Head of caudate nucleus (tissue), 42 donors: ENCODE data around the gene KIAA2012.

ENCODE experiments used
- DNase-seq, 42 donors: peaks; one replicate each; pipeline versions ENCODE4 v3.0.0 to v3.0.0-alpha.2; 2020 to 2021; ENCODE audit warnings: mixed read lengths in 7 of 42
- intact Hi-C: fragments of 100-400 bp; cut with DNase I; formaldehyde crosslinking; loops from one replicate; pipeline ENCODE4 v1.15.0; 2022

KIAA2012 gene

DNA sequence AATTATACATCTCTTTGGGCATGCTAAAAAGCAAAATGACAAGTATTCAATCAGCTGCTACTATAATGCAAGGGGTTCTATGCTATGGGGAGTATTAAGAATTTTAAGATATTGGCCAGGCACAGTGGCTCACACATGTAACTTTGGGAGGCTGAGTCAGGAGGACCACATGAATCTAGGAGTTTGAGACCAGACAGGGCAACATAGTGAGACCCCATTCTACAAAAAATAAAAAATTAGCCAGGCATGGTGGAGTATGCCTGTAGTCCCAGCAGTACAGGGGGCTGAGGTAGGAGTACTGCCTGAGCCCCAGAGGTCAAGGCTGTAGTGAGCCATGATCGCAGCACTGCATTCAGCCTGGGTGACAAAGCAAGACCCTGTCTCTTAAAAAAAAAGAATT is 5.5 kb upstream of the KIAA2012 start:
- intact Hi-C loops = no loop called here

DNA sequence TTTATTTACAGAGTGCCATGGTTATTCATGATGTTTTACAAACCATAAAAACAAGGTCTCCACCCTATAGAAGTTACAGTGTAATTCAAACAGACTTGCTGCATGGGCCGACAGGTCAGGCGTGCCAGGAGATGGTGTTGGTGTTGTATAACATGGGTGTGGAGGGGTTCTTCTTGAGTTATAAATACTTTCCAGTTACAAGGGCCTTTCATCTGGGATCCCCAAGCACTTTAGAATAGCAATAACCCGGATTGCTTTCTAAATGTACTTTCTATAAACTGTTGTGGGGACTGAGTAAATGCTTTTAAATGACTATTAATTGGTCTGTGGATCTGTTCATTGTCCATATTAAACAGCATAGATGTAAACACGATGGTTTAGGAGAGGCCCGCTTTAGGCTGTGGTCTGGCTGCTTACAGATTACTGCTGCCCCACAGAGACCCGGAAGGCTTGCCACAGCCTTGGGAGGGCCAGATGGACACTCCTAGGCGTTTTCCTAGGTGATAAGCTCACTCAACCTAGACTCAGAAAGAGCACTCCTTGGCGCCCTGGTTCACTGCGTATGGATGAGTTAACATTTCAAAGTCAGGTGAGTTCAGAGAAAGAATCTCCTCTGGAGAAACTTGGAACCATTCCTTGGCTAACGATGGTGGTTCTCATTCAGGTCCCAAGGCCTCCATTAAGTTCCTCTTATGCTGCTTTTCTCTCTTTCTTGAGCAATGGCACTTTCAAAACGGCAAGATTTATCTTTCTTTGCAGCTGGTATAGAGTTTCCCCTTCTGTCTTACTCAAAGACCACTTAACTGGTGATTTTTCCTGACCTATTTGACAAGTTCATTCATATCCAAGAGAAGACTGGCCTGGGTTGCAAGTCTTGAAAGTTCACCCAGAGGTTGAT is 3.6 kb upstream of the KIAA2012 start:
- intact Hi-C loops = no loop called here
- no peak for DNase-seq

More for the DNA sequence above, 5.5 kb upstream of the KIAA2012 start:
- DNase-seq = no peak

GRCh38 chr2:202071107-202071506 is 1.9 kb upstream of the KIAA2012 start:
- intact Hi-C loops = no loop called here

GRCh38 chr2:202072226-202072625 is 829 bp upstream of the KIAA2012 start:
- DNase-seq = no peak
- intact Hi-C loops = no loop called here

More at GRCh38 chr2:202071107-202071506, 1.9 kb upstream of the KIAA2012 start:
- no peak for DNase-seq

DNA sequence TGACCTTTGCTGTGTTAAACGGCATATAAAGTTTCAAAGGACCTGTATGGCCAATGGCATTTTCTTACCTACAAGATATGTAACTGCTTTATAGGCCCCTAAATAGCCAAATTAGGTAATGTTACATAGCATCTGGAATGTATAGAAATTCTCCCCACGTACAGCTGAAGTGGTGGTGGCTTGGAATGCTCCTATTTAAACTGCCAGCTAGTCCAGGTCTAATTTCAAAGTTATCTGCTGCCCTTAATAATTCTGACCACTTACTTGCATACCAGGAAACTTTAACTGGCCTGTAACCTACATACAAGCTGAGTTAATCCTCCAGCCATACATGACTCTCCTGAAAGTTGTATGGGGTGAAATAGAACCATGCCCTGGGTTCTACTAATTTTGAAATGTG is 1.3 kb downstream of the KIAA2012 start:
- DNase-seq = no peak
- intact Hi-C loops = no loop called here

GRCh38 chr2:202079310-202079709 is 6.3 kb downstream of the KIAA2012 start:
- DNase-seq = no peak
- intact Hi-C loops = no loop called here

DNA sequence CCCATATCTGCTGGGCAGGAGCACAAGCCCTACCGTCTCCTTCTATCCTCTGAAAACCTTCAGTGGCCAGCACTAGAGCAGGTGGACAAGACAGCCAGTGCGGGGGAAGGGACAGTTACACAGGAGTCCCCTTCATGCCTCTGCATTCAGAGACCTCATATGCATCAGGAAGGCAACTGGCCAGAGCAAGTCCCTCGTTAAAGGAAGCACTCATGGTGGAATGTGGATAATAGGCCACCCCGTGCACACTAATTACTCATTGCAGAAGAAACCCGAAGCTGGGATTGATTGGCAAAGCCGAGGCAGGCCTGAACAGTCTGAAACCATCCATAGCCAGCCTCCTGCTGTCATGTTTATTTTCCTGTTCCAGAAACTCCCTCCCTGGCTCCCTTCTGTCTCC is 11.2 kb downstream of the KIAA2012 start:
- intact Hi-C loops = no loop called here
- DNase-seq = no peak

- no peak for DNase-seq
- intact Hi-C loops = no loop called here
Observed at GRCh38 chr2:202088777-202089176, 15.7 kb downstream of the KIAA2012 start.

- DNase-seq = no peak
- intact Hi-C loops = no loop called here
Observed at GRCh38 chr2:202090530-202090929, 17.5 kb downstream of the KIAA2012 start.

DNA sequence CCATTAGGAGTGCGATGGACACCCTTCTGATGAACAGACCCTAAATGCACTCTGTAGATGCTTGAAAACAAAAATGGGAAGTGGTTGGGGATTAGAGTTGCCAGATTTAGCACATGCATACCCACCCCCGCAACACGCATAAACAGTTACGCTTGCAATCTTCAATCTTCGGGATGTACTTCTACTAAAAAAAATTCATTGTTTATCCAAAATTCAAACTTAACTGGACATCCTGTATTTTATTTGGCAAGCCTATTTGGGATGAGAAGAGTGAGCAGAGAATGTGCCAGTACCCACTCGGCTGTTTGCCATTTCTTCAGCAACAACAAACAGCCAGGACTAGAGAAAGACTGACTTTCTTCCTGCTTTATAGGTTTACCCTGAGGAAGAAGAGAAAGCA is 18.4 kb downstream of the KIAA2012 start:
- intact Hi-C loops = no loop called here
- no peak for DNase-seq

DNA sequence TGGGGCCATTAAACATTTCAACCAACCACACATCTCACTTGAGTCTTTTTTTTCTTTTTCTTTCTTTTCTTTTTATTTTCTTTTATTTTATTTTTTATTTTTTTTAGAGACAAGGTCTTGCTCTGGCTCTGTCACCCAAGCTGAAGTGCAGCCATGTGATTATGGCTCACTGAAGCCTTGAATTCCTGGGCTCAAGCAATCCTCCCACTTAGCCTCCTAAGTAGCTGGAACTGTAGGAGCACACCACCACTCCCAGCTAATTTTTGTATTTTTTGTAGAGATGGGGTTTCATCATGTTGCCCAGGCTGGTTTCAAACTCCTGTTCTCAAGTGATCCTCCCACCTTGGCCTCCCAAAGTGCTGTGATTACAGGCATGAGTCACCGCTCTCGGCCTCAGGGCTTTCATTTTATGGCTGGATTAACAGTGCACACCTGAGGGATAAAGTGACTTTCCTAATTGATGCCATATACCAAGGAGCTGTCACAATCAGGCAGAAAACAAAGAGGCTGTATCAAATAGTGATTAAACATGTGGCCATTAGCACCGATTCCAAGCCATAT is 21.5 kb downstream of the KIAA2012 start:
- no peak for DNase-seq
- intact Hi-C loops = no loop called here

DNA sequence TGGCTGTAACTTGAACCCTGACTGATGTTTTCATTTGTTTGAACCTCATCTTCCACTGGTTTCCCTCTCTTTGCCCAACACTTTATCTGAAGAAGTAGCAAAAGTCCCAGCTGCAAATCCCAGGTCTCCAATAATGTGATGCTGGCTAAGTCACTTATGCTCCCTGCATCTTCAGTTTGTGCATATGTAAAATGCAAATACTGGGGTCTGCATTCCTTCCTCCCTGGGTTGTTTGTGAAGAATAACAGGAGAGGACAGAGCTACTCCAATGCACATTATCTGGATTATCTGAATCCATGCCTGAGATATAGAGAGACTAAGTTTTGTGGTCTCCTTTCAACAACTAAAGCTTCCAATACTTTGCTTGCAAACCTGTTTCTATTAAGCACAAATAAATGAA is 22.2 kb downstream of the KIAA2012 start:
- intact Hi-C loops = no loop called here
- DNase-seq = no peak

DNA sequence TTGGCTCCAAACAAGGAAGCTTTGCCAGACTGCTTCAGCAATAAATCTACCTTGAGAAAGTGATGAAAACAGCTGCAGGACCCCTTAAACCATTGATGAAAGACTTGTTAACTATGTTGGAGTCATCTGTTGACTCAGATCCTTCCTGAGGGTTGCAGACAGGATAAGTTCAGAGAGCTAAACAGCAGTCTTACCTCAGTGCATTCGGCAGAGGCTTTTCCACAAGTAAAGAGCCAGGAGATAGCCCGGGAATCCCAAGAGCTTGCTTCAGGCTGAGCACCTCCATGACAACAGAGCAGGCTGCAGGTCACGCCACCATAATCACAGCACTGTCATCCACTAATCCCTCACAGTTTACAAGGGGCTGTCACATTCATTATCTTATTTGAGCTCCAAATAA is 23.7 kb downstream of the KIAA2012 start:
- intact Hi-C loops = no loop called here
- DNase-seq = no peak

DNA sequence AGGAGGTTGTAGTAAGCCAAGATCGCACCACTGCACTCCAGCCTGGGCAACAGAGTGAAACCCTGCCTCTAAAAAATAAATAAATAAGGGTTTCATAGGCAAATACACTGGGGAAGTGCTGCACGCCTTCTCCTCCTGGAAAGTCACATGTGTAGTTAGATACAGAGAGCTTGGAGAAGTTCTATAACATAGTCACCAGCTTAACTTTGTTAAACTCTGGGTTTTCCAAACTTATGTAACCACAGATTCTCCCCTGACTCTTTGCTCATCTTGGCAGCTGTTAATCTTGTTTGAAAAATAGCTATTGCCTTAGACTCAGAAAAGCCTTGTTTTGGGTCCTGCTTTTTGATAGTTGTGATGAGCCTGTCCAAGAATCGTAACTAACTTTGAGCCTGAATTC is 25.2 kb downstream of the KIAA2012 start:
- intact Hi-C loops = no loop called here

GRCh38 chr2:202099515-202099914 is 26.5 kb downstream of the KIAA2012 start:
- intact Hi-C loops = no loop called here
- DNase-seq = no peak

More for the DNA sequence above, 25.2 kb downstream of the KIAA2012 start:
- no peak for DNase-seq

DNA sequence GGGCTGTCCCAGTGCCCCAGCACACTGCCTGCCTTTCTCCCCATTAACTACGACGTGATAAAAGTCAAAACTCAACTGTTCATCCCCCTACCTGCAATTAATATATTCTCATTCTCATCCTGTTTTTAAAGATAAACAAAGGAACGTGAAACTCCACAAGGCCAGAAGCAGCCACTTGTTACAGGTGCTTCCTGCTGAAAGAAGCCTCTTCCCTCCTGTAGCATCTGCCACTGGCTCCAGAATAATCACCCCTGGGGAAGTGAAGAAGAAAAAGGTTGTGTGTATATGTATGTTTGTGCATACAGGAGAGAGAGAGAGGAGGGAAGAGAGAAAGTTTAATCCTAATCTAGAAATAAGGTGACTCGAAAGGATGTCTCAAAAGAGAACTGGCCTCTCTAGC is 27.1 kb downstream of the KIAA2012 start:
- intact Hi-C loops = no loop called here
- no peak for DNase-seq

DNA sequence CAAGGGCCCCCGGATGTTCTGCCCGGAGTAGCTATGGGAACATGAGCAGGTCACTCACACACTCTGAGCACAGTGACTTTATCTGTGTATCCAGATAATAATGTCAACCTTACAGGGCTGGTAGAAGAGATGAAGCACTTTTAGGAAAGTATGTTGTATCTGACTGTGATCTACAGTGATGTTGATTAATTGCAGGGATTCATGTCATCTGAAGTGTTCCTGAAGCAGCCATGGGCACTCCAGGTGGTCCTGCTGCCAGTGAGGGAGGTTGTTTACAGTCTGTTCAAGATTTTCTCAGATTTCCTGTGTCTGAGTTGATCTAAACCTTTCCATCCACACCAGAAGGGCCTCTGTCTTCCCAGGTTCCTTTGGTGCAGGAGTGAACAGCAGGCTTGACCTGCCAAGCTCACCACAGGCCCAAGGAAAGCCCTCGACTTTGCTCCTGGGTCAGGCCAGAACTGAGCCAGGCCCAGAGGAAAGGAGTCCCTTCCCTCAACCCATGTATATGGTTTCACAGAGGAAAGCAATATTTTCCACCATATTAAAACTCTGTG is 28.0 kb downstream of the KIAA2012 start:
- intact Hi-C loops = no loop called here
- no peak for DNase-seq

DNA sequence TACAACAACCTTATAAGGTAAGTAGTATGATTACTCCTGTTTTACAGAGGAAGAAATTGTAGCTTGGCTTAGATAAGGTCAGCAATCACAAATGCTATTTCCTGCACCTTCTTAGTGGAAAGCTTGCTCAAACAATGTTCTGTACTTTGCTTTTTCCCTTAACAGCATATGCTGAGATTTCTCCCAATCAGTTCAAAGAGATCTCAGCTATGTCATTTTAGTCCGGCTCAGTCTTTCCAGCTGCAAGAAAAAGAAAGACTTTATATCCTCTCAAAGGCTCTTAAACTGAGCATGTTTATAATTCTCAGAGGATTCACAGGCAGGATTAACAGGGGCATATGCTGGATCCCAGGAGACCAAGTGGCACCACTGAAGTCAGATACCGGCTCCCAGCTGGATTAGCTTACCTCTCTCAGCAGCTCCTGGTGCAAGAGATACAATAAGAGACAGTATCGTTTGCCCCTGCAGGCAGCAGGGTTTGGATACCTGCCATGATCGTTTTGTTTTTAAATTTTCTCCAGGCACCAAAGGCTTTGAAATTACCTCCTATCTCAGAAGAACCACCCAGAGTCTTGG is 29.5 kb downstream of the KIAA2012 start:
- intact Hi-C loops = no loop called here
- no peak for DNase-seq

GRCh38 chr2:202104286-202104870 is 31.3 kb downstream of the KIAA2012 start:
- DNase-seq = peak in 22 of 42 donors; percentile 11 to 56 (median 33)
- intact Hi-C loops = no loop called here

DNA sequence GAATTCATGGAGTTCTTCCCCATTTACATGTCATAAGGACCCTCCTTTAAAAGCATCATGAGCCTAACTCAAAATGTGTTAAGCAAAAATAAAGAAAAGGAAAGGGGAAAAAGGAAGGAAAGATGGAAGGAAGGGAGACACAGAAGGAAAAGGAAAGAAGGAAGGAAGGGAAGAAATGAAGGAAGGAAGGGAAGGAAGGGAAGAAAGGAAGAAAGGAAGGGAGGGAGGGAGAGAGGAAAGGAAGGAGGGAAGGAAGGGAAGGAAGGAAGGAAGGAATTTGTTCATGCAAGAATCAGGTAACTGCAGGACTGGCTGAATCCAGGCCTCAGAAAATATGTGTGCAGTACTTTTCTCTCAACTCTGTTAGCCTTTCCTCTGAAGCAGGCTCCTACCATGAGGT is 32.0 kb downstream of the KIAA2012 start:
- intact Hi-C loops = no loop called here
- DNase-seq = no peak
